HPDE6-E6E7 (cell line): ENCODE measurements around the gene THSD4.
A peak's percentile ranks its signal among the peaks of the same experiment; 100 is the strongest.

Experiments
- DNase-seq: peaks from one replicate; pipeline ENCODE4 v3.0.0; 2011; ENCODE audit warnings: missing footprints; ENCODE audit errors: extremely low spot score

Gene THSD4

GRCh38 chr15:71455107-71455506 is 339.8 kb downstream of the THSD4 start:
- no peak for DNase-seq

GRCh38 chr15:71455878-71456277 is 340.6 kb downstream of the THSD4 start:
- no peak for DNase-seq

- DNase-seq: no peak
These were observed 341.1 kb downstream of the THSD4 start for GRCh38 chr15:71456362-71456761.

GRCh38 chr15:71456811-71457210 is 341.5 kb downstream of the THSD4 start:
- no peak for DNase-seq

- no peak for DNase-seq
These were observed 342.9 kb downstream of the THSD4 start for GRCh38 chr15:71458089-71458660.

- DNase-seq: no peak
These were observed 346.5 kb downstream of the THSD4 start for GRCh38 chr15:71461748-71462147.

GRCh38 chr15:71462638-71463037 is 347.4 kb downstream of the THSD4 start:
- DNase-seq: no peak

GRCh38 chr15:71463156-71463665 is 347.9 kb downstream of the THSD4 start:
- DNase-seq: no peak

- DNase-seq: no peak
These were observed 350.1 kb downstream of the THSD4 start for GRCh38 chr15:71465131-71465955.

GRCh38 chr15:71468715-71469114 is 353.4 kb downstream of the THSD4 start:
- DNase-seq: no peak

- DNase-seq: no peak
These were observed 354.1 kb downstream of the THSD4 start for GRCh38 chr15:71469413-71469812.

- peak; percentile 88 for DNase-seq
These were observed 356.1 kb downstream of the THSD4 start for GRCh38 chr15:71471347-71471746.

GRCh38 chr15:71472566-71472965 is 357.3 kb downstream of the THSD4 start:
- no peak for DNase-seq

- DNase-seq: no peak
These were observed 358.5 kb downstream of the THSD4 start for GRCh38 chr15:71473751-71474150.

GRCh38 chr15:71476823-71477222 is 361.6 kb downstream of the THSD4 start:
- DNase-seq: no peak

GRCh38 chr15:71480556-71480955 is 365.3 kb downstream of the THSD4 start:
- no peak for DNase-seq

GRCh38 chr15:71484080-71484479 is 368.8 kb downstream of the THSD4 start:
- DNase-seq: no peak

GRCh38 chr15:71485094-71485693 is 369.9 kb downstream of the THSD4 start:
- no peak for DNase-seq

GRCh38 chr15:71489570-71489969 is 374.3 kb downstream of the THSD4 start:
- no peak for DNase-seq

GRCh38 chr15:71493526-71493925 is 378.3 kb downstream of the THSD4 start:
- DNase-seq: no peak

- DNase-seq: no peak
These were observed 379.5 kb downstream of the THSD4 start for GRCh38 chr15:71494563-71495397.

- no peak for DNase-seq
These were observed 380.1 kb downstream of the THSD4 start for GRCh38 chr15:71495398-71495780.
